ENCODE data around the gene ETV6.

Gene ETV6

GRCh38 chr12:11777962-11778361 is 128.5 kb downstream of the ETV6 start:
- DNase-seq (ENCODE audit: low spot score): no peak
- TF ChIP-seq CTCF (IDR thresholded peaks at IDR 0.05; ENCODE audit: extremely low read depth, missing control alignments): no peak

- TF ChIP-seq CTCF (IDR thresholded peaks at IDR 0.05; ENCODE audit: extremely low read depth, missing control alignments): no peak
- DNase-seq (ENCODE audit: low spot score): no peak
These were observed 129.5 kb downstream of the ETV6 start for GRCh38 chr12:11778713-11779685.

GRCh38 chr12:11780521-11781101 is 131.1 kb downstream of the ETV6 start:
- no peak for DNase-seq (ENCODE audit: low spot score)
- TF ChIP-seq CTCF (IDR thresholded peaks at IDR 0.05; ENCODE audit: extremely low read depth, missing control alignments): no peak

GRCh38 chr12:11782914-11783420 is 133.5 kb downstream of the ETV6 start:
- DNase-seq (ENCODE audit: low spot score): no peak
- no peak for TF ChIP-seq CTCF (IDR thresholded peaks at IDR 0.05; ENCODE audit: extremely low read depth, missing control alignments)

GRCh38 chr12:11785712-11786111 is 136.2 kb downstream of the ETV6 start:
- no peak for TF ChIP-seq CTCF (IDR thresholded peaks at IDR 0.05; ENCODE audit: extremely low read depth, missing control alignments)
- DNase-seq (ENCODE audit: low spot score): no peak

GRCh38 chr12:11786638-11787365 is 137.3 kb downstream of the ETV6 start:
- no peak for DNase-seq (ENCODE audit: low spot score)
- TF ChIP-seq CTCF (IDR thresholded peaks at IDR 0.05; ENCODE audit: extremely low read depth, missing control alignments): no peak
